ENCODE results near the gene CES5A.

CES5A gene

GRCh38 chr16:55912022-55912421 lies 36.8 kb upstream of the CES5A start:
- H3K27ac ChIP-seq, result no peak overlapping the region
- TF ChIP-seq CTCF (conservative IDR thresholded peaks at IDR 0.05), result no peak

GRCh38 chr16:55911616-55912015 lies 36.4 kb upstream of the CES5A start:
- no peak for TF ChIP-seq CTCF (conservative IDR thresholded peaks at IDR 0.05)
- no peak overlapping the region for H3K27ac ChIP-seq

GRCh38 chr16:55909876-55910275 lies 34.7 kb upstream of the CES5A start:
- no peak for TF ChIP-seq ZFX (IDR thresholded peaks at IDR 0.05)
- no peak for TF ChIP-seq CTCF (conservative IDR thresholded peaks at IDR 0.05)
- no peak overlapping the region for H3K27ac ChIP-seq

GRCh38 chr16:55908641-55909040 lies 33.5 kb upstream of the CES5A start:
- TF ChIP-seq ZFX (IDR thresholded peaks at IDR 0.05), result no peak
- H3K27ac ChIP-seq, result no peak overlapping the region

- TF ChIP-seq ZFX (IDR thresholded peaks at IDR 0.05), result no peak
- TF ChIP-seq CTCF (conservative IDR thresholded peaks at IDR 0.05), result no peak
- H3K27ac ChIP-seq, result no peak overlapping the region
Measured at GRCh38 chr16:55907661-55908060, 32.5 kb upstream of the CES5A start.

- TF ChIP-seq CTCF (conservative IDR thresholded peaks at IDR 0.05), result no peak
- no peak for TF ChIP-seq ZFX (IDR thresholded peaks at IDR 0.05)
- H3K27ac ChIP-seq, result no peak overlapping the region
Measured at GRCh38 chr16:55906123-55906522, 30.9 kb upstream of the CES5A start.

- H3K27ac ChIP-seq, result no peak overlapping the region
- TF ChIP-seq CTCF (conservative IDR thresholded peaks at IDR 0.05) (no peak), ZFX (IDR thresholded peaks at IDR 0.05) (no peak)
Measured at GRCh38 chr16:55905651-55906050, 30.5 kb upstream of the CES5A start.

- no peak for TF ChIP-seq ZFX (IDR thresholded peaks at IDR 0.05)
- H3K27ac ChIP-seq, result no peak overlapping the region
Measured at GRCh38 chr16:55901566-55902217, 26.5 kb upstream of the CES5A start.

All from C4-2B (cell line).